Activated T-helper 1 cell treated with anti-CD3 and anti-CD28 coated beads, Interleukin-2, amount 50 U/mL, for 16 hours (primary cell): ENCODE measurements around the gene EGLN1.

ENCODE experiments used
- DNase-seq, 2 donors: peaks; one replicate each; pipeline ENCODE4 v3.0.0-alpha.2; 2020; ENCODE audit warnings: low read depth in 1 of 2, low spot score in 1 of 2

The EGLN1 gene

DNA sequence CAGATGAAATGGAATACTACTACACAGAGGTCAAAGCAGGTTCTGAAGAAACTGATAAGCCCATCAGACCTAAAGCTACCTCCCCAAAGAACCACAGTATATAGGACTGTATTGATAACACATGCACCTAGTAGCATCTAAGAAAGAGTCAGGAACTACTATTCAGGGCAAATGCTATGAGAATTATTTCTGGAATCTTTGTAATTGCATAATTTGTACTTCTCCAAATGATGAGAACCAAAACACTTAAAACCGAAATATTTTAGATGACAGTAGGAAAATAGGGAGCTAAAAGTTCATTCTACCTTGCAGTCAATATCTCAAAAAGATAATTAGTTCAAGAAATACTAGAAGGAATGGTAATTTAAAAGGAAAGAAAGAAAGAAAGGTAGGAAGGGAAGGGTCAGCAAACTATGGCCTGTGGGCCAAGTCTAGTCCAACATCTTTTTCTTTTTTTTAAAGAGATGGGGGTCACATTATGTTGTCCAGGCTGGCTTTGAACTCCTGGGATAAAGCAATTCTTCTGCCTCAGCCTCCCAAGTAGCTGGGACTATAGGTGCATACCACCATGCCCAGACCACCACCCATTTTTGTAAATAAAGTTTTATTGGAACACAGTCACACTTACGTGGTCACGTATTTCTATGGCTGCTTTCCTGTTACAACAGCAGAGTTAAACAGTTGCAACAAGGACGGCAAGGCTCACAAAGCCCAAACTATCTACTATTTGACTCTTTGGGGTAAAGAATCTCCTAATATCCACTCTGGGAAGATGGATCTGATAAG is 24.0 kb downstream of the EGLN1 start:
- no peak for DNase-seq

- no peak for DNase-seq
Observed at GRCh38 chr1:231396643-231397042, 25.4 kb downstream of the EGLN1 start.

DNA sequence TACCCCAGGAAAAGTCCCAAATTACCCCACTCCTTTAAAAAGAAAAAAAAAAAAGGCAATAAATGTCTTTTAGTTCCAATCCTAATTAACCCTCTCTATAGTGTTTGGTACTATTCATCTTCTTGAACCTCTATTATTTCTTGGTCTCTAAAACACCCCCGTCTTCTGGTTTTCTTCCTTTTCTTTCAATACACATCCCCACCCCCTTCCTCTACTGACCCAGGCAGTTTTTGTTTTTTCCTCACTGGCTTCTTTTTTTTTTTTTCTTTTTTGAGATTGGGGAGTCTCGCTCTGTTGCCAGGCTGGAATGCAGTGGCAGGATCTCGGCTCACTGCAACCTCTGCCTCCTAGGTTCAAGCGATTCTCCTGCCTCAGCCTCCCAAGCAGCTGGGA is 26.1 kb downstream of the EGLN1 start:
- no peak for DNase-seq

GRCh38 chr1:231395076-231395997 is 26.8 kb downstream of the EGLN1 start:
- DNase-seq, result no peak

DNA sequence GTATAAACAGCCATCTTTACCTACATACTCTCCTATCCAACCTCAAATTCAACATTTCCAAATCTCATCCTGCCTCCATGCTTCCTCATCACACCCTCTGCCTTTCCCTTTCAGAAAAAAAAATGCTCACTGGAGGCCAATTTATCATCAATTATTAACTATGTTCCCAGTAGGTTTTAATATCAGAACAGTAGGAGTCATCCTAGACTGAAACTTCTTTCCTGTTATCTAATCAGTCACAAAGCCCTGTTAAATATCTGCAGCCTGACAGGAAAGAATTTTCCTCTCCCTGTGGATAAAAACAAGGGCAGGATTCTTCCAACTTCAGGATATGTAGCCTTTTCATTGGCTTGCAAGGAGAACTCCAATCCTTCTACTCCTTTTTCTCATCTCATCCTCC is 28.4 kb downstream of the EGLN1 start:
- DNase-seq, result no peak

- DNase-seq, result no peak
Observed at GRCh38 chr1:231392389-231393131, 29.5 kb downstream of the EGLN1 start.

DNA sequence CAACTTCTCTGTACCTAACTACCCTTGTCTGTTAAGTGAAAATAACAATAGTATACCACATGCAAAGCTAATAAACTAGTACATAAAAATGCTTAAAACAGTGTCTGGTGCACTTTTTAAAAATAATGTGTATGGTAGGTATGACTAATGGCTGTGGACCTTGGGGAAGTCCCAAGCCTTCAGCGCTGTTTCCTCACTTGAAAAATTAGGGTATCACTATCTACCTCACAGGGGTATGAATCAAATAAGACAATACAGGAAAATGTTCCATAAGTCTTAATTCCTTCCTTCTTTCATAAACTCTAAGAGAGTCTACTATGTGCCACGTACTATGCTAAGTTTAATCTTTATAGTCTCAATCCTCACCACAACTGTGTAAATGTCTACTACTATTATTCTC is 32.0 kb downstream of the EGLN1 start:
- DNase-seq, result no peak

DNA sequence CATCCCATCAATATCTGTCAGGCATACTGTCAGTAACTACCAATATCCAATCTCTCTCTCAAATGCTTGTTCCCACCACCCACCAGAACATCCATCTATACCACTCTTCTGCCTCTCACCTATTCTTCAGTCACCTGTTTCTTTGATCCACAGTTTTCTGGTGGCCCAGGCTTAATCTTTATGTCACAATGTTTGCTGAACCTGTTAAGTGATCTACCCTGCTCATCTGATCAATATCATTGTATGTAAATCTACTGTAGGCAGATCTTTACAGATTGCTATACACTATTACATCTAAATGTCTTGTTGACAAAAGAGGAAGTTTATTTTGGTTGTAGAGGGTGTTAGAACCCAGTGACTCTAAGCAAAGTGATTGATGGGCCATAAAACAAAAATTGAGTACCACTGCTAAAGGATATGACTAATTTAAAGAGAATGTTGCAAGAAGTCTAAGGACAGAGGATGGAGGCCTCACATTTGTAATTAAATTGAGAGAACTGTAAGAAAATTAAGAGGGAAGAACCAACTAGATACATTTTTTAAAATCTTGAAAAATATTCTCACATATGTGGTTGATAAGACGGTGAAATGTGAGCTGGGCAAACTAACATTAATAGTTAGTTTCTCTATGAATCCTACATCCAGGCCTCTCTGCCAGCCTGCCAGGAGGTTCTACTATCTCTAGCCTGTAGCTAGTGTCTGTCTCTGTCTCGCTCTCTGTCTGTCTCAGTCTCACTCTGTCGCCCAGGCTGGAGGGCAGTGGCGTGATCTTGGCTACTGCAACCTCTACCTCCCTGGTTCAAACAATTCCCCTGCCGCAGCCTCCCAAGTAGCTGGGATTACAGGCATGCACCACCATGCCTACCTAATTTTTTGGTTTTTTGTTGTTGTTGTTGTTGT is 34.1 kb downstream of the EGLN1 start:
- no peak for DNase-seq

GRCh38 chr1:231386466-231386865 is 35.6 kb downstream of the EGLN1 start:
- no peak for DNase-seq

GRCh38 chr1:231385416-231385748 is 36.7 kb downstream of the EGLN1 start:
- DNase-seq, result no peak

DNA sequence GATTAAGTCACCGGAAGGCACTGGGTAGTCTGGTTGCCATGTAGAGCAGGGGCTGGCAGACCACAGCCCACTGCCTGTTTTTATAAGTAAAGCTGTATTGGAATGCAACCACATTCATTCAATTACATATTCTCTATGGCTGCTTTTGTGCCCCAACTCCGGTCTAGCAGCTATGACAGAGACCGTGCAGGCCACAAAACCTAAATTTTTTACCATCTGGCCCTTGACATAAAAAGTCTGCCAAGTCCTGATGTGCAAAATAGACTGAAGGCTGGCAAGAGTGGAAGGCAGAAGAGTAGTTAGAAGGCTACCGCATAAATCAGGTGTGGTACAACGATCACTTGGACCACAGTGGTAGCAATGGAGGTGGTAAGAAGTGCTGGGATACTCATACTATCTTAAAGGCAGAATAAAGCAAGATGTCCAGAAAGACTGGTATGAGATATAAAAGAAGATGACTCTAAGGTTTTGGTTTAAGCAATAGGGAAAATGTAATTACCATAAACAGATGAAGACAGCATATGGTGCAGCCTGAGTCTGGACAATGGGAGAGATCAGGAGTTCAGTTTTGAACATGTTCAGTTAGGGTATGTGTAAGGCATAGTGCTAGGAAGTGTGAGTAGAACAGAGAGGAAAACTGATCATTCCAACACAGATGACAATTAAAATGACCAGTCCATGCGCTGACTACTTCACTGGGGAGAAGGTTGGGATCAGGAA is 37.2 kb downstream of the EGLN1 start:
- no peak for DNase-seq

DNA sequence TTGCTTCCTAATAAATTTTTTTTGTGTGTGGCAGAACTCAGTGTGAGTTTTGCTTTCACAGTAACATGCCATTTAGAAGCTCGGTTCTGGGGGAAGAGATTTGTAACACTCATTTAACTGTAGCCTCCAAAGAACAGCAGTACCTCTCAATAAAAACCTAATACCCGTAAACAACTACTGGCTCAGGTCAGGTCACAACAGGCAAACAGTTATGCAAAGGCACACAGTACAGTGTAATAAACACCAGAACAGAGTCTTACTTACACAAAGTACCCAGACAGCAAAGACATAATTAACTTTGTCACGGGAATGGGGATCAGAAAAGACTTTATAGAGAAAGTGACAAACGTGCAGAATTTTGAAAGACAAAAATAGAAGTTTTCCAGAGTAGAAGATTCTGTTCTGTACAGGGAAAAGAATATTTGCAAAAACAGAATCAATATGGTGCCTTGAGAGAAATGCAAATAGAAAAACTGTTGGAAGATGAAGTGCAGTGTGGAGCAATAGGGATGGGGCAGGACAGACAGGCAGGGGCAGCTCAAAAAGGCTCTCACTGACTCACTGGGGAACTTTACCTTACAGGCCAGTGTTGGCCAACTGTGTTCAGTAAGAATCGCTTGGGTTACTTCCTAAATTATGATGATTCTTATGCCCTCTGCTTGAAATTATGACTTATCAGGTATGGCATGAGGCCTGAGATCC is 38.8 kb downstream of the EGLN1 start:
- DNase-seq, result no peak

DNA sequence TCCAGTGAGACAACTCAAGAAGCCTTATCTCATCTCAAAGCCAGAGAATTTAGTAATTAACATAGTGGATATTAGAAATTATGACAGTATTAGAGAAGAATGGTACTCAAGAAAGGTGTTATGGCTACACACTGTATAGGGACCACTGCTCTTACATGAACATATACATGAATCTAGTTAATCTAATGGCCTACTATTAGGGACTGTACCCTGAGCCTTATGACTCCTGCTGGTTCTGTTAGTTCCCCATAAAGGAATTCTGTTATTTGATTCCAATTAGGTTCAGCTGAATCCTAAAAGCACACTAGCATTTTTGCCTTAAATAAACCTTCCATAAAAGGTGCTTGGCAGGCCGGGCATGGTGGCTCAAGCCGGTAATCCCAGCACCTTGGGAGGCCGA is 39.7 kb downstream of the EGLN1 start:
- no peak for DNase-seq

DNA sequence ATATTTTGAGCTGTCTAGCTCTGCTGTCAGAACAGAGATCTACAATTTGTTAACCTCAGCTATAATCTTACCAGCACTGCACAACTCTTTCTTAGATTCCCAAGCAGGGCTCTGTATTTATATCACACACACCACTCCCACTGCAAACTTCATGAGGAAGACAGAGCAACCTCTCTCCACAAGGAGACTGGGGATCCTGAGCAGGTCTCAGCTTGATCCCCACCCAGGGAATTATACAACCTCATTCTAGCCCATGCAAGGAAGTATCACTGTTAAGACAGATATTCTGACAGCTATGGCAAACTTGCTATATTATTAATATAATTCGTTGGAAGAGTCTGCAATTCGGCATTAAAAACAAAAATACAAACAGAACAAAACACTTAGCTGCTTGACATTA is 40.4 kb downstream of the EGLN1 start:
- DNase-seq, result no peak

DNA sequence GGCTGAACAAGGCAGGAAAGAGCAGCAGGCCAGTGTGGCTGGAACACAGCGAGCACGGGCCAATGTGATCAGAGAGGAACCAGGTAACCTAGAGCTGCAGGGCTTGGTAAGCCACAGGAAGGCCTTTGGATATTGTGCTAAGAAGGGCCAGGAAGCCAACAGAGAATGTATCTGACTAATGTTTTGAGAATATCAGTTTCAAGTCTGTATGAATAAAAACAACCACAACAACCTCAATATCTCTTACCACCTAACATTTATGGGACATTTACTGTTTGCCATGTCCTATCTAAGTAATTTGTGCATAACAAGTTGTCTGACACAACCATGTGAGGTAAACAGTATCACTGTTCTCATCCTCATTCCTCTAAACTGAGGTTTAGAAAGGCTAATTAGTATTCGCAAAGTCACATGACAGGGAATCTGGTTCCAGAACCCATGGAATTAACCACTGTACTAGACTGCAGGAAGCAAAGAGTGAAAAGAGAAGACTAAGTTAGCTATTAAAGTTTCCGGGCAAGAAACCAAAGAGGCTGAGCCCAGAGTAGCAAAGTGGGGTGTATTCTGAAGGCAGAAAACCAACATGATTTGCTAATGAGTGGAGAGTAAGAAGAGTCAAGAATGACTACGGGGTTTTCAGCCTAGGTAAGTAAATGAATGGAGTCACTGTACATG is 45.1 kb downstream of the EGLN1 start:
- no peak for DNase-seq

GRCh38 chr1:231376101-231376500 is 46.0 kb downstream of the EGLN1 start:
- no peak for DNase-seq

GRCh38 chr1:231374394-231374793 is 47.7 kb downstream of the EGLN1 start:
- DNase-seq, result no peak

DNA sequence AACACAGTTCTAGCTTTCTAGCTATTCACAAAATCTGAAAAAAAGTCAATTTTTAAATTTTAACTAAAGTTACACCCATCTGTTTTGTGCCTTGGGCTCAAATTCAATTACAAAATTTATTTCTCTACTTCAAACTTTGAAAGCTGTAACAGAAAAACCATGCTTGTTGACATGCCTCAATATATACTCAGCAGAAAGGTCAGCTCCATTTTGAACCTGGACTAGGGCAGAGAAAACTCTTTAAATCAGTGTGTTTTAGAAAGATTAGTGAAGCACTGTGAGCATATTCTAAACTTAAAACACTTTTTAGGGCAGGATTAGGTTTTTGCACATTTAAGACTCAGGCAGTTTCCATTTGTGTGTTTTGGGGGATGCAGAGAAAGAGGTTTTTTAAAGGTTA is 49.6 kb downstream of the EGLN1 start:
- DNase-seq, result no peak

- DNase-seq, result no peak
Observed at GRCh38 chr1:231369282-231369681, 52.8 kb downstream of the EGLN1 start.
